OCI-LY7 (cell line): ENCODE measurements around the gene NRXN2. TPM values are rescaled to one million over a fixed set of nuclear protein-coding genes. Genes with fewer than 3 reads are reported as not detected.

Experiments
- BruUV-seq: library from RNA; stranded (reverse); fragments of 400-500 nt; replicated peaks from 2 replicates; lab custom pipeline; 2021; lab: Mats Ljungman, UMichigan
- CTCF ChIA-PET: fragments of 300-600 bp; sonication (Branson Sonifier 250); formaldehyde crosslinking; loops from one replicate; lab custom pipeline; 2022; ENCODE audit warnings: antibody characterized with exemption; ENCODE audit not compliant: unreplicated experiment; lab: Charles Lee
- POLR2A ChIA-PET: fragments of 300-600 bp; sonication (Branson Sonifier 250); formaldehyde crosslinking; loops from one replicate; lab custom pipeline; 2022; ENCODE audit warnings: antibody characterized with exemption; lab: Charles Lee
- DNase-seq: peaks from one replicate; pipeline ENCODE4 v3.0.0-alpha.2; 2015; ENCODE audit warnings: low spot score
- H2AFZ ChIP-seq: fragments of 200-600 bp; sonication (generic), shearing (Covaris generic); 2 replicates; pipeline ENCODE4 v1.6.1; 2014; ENCODE audit warnings: mild to moderate bottlenecking, antibody characterized with exemption, low read length, moderate library complexity
- H3K27ac ChIP-seq: fragments of 200-600 bp; sonication (generic); 2 replicates; pipeline ENCODE4 v1.5.1; 2014; ENCODE audit warnings: mixed run types, low read depth, mild to moderate bottlenecking, moderate library complexity, low read length, inconsistent platforms; ENCODE audit not compliant: poor library complexity, severe bottlenecking
- H3K36me3 ChIP-seq: fragments of 200-600 bp; sonication (generic); 2 replicates; pipeline ENCODE4 v1.6.1; 2014; ENCODE audit warnings: mild to moderate bottlenecking, antibody characterized with exemption, low read length, moderate library complexity, mixed read lengths; ENCODE audit not compliant: insufficient read depth
- H3K4me1 ChIP-seq: fragments of 200-600 bp; sonication (generic); 2 replicates; pipeline ENCODE4 v1.5.1; 2014; ENCODE audit warnings: mild to moderate bottlenecking, low read length; ENCODE audit not compliant: insufficient read depth, poor library complexity, severe bottlenecking
- H3K4me2 ChIP-seq: fragments of 200-600 bp; sonication (generic); 2 replicates; pipeline ENCODE4 v1.6.1; 2014; ENCODE audit warnings: mild to moderate bottlenecking, low read length
- H3K4me3 ChIP-seq: fragments of 200-600 bp; sonication (generic); 2 replicates; pipeline ENCODE4 v1.5.1; 2014; ENCODE audit warnings: mild to moderate bottlenecking, low read depth, low read length; ENCODE audit not compliant: poor library complexity, severe bottlenecking
- H3K79me2 ChIP-seq: fragments of 200-600 bp; sonication (generic); 2 replicates; pipeline ENCODE4 v1.6.1; 2016; ENCODE audit warnings: low read depth, mild to moderate bottlenecking, low read length, moderate library complexity, mixed read lengths; ENCODE audit not compliant: insufficient read depth
- H3K9me2 ChIP-seq: fragments of 200-600 bp; sonication (generic); 2 replicates; pipeline ENCODE4 v1.6.1; 2016; ENCODE audit warnings: mild to moderate bottlenecking, low read length, mixed read lengths; ENCODE audit not compliant: insufficient read depth
- H3K9me3 ChIP-seq: fragments of 200-600 bp; sonication (generic); 2 replicates; pipeline ENCODE4 v1.6.1; 2014; ENCODE audit warnings: mild to moderate bottlenecking, mixed run types, low read length, mixed read lengths
- H4K20me1 ChIP-seq: fragments of 200-600 bp; sonication (generic); 2 replicates; pipeline ENCODE4 v1.6.1; 2014; ENCODE audit warnings: mild to moderate bottlenecking, antibody characterized with exemption, low read length, moderate library complexity, mixed read lengths; ENCODE audit not compliant: insufficient read depth
- EZH2phosphoT487 ChIP-seq: fragments of 200-600 bp; sonication (generic); IDR thresholded peaks from 2 replicates; pipeline ENCODE4 v1.6.1; 2018; ENCODE audit warnings: low read depth, borderline replicate concordance, mild to moderate bottlenecking, mixed run types, antibody characterized with exemption, low read length, moderate library complexity, mixed read lengths
- intact Hi-C: fragments of 100-400 bp; cut with micrococcal nuclease; formaldehyde crosslinking; loops from one replicate; pipeline ENCODE4 v1.10.0; 2022; ENCODE audit not compliant: unreplicated experiment
- total RNA-seq, 2 experiments: library from RNA; depleted of rRNA in 1 of 2; stranded (reverse); fragments of >200 nt in 1 of 2; shearing (Covaris generic) in 1 of 2; gene quantifications; 2 replicates each; pipeline ENCODE4 v1.2.3, GENCODE V29; 2014 to 2022
- TF ChIP-seq, protein P1 (sequence below): fragments of 200-600 bp; sonication (generic); conservative IDR thresholded peaks from 2 replicates; pipeline ENCODE4 v1.5.1; 2014; ENCODE audit warnings: mild to moderate bottlenecking, antibody characterized with exemption, low read length, moderate library complexity, mixed read lengths

The NRXN2 gene
- total RNA-seq, 2 experiments from 2014 or later = 2.4 to 3.3 TPM

DNA sequence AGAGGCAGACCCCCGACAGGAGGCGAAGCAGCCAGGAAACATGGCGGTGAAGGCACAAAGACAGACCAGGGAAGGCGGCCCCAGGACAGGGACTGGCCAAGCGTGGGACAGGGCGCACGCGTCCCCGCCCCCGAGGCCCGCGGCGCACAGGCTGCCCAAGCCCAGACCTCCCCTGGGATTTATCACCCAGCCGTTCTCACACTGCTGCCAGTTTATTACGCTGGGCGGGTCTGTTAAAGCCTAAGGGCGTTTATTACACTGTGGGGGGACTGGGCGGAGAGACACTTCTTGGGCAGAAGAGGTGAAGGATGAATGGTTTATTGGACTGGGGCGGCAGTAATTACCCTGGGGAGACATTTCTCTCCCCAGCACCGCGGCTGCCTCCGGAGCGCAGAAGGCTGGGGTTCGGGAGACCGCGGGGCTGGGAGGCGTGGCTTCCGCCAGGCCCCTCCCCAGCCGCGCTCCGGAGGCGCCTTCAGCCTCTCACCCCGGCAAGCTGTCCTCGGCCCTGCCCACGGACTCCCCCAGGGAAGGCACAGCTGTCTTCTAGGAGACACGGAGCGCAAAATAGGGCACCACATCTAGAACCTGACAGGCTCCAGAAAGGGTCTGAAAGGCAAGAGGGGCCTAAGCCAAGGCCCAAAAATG is 84.9 kb downstream of the NRXN2 start:
- no peak for DNase-seq
- no TSS peak for BruUV-seq
- ChIA-PET CTCF (no interaction called here), POLR2A (no interaction called here)
- H3K79me2 ChIP-seq = no peaks in the 10 kb centered on the region
- peaks cover 23% of the 10 kb centered on the region for H3K4me1 ChIP-seq
- H3K4me2 ChIP-seq = no peak overlapping the region
- no peak overlapping the region for H2AFZ ChIP-seq
- intact Hi-C loops = no loop called here
- no peak for TF ChIP-seq EZH2phosphoT487
- TF ChIP-seq, protein P1, sequence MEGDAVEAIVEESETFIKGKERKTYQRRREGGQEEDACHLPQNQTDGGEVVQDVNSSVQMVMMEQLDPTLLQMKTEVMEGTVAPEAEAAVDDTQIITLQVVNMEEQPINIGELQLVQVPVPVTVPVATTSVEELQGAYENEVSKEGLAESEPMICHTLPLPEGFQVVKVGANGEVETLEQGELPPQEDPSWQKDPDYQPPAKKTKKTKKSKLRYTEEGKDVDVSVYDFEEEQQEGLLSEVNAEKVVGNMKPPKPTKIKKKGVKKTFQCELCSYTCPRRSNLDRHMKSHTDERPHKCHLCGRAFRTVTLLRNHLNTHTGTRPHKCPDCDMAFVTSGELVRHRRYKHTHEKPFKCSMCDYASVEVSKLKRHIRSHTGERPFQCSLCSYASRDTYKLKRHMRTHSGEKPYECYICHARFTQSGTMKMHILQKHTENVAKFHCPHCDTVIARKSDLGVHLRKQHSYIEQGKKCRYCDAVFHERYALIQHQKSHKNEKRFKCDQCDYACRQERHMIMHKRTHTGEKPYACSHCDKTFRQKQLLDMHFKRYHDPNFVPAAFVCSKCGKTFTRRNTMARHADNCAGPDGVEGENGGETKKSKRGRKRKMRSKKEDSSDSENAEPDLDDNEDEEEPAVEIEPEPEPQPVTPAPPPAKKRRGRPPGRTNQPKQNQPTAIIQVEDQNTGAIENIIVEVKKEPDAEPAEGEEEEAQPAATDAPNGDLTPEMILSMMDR = no peak
- H3K9me2 ChIP-seq = no peaks in the 10 kb centered on the region
- no peak overlapping the region for H3K27ac ChIP-seq
- no peaks in the 10 kb centered on the region for H3K36me3 ChIP-seq
- no peaks in the 10 kb centered on the region for H4K20me1 ChIP-seq
- no peak overlapping the region for H3K4me3 ChIP-seq
- H3K9me3 ChIP-seq = no peaks in the 10 kb centered on the region

DNA sequence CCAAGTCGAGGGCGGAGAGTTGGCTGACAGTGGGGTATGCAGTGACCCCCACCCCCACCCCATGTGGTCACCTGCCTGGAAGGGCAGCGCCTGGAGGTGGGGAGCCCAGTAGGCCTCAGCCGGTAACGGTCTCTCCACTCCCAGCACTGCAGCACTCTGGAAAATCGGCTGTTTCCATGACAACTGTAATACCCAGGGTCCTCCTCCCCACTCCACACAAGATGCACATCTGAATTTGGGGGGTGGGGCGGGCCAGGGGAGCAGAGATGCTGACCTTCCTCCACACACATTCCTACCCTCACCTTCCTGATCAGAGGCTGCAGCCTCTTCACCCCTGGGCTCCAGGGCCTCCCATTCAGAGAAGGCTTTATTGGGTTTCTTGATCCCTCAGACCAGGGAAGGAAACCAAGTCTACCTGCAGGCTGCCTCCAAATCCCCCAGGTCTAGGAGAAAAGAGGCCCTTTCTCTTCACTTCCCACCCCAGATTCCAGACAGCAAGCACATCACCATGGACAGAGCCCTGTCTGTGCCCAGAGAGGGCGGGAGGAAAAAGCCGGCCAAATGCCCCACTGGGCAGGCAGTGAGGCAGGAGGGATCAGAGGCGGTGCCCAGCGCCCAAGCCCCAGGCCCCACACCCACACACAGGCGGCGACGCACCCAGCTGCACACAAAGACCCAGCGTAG is 85.5 kb downstream of the NRXN2 start:
- POLR2A ChIA-PET = no interaction called here
- Histone ChIP-seq H3K4me2 (no peak overlapping the region), H3K4me3 (no peak overlapping the region), H4K20me1 (no peaks in the 10 kb centered on the region), H3K27ac (no peak overlapping the region), H3K9me3 (no peaks in the 10 kb centered on the region), H3K36me3 (no peaks in the 10 kb centered on the region), H3K4me1 (peaks cover 23% of the 10 kb centered on the region), H3K9me2 (no peaks in the 10 kb centered on the region), H2AFZ (no peak overlapping the region), H3K79me2 (no peaks in the 10 kb centered on the region)
- TF ChIP-seq, protein P1 = no peak
- no peak for TF ChIP-seq EZH2phosphoT487
- intact Hi-C loops = no loop called here
- no peak for DNase-seq
- no TSS peak for BruUV-seq
- CTCF ChIA-PET = interaction anchor here (0.5 kb wide), 1 partner anchor 1646 kb away, joined by 3 read pairs; no protein-coding TSS in a partner anchor
